Fibroblast of skin of left quadriceps (primary cell): ENCODE data around the gene RENBP.

Experiments used
- DNase-seq, 2 experiments: peaks; one replicate each; pipeline ENCODE4 v3.0.0-alpha.2; 2013; ENCODE audit warnings: low read depth in 2 of 2

Gene RENBP

DNA sequence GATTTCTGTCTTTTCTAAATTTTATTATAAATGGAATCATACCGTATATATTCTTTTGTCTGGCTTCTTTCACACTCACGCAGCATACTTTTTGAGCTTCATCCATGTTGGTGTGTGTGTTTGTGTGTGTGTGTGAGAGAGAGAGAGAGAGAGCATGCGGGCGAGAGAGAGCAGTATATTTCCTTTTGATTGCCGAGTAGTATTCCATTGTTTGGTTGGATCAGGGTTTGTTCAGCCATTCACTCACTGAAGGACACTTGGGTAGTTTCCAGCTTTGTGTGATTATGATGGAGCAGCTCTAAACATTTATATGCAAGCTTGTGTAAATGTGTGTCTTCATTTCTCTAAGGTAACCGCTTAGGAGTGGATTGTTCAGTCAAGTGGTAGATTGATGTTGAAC lies 55.3 kb downstream of the RENBP start:
- no peak for DNase-seq

- no peak for DNase-seq
Measured at GRCh38 chrX:153888344-153888743, 56.1 kb downstream of the RENBP start.

DNA sequence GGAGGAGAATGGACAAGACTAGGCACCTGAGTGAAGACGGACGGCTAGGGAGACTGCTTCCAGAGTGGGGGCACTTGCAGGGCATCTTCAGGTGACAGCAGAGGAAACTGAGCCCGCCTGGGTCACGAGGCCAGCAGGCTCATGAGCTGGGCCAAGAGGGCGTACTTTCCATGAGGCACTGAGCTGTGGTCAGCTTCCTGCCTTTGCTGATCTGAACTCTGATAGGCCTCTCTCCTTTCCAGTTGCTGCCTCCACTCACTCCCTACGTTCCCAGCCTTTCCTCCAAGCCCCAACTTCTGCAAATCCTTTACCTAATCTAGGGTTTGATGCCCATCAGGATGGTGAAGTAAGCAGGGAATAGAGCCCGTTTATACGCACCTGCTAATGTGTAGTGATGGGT lies 57.1 kb downstream of the RENBP start:
- DNase-seq, result no peak

DNA sequence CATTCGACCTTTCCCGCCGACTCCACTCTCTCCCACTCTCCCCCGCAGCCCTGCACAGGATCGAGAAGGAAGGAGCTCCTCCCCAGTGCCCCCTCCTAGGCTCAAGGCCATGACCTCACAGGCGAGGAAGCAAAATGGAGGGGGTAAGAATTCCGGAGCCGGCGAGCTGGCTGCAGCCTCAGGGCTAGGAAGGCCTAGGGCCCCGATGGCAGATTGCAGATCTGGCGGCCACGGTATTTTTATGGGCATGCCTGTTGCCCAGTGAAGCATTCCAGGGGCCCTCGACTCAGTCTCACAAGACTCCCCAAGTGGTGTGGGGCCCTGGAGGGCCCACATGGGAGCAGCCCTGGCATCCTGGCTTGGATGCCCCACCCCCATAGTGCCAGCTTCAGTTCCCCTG lies 57.5 kb downstream of the RENBP start:
- DNase-seq, result no peak

DNA sequence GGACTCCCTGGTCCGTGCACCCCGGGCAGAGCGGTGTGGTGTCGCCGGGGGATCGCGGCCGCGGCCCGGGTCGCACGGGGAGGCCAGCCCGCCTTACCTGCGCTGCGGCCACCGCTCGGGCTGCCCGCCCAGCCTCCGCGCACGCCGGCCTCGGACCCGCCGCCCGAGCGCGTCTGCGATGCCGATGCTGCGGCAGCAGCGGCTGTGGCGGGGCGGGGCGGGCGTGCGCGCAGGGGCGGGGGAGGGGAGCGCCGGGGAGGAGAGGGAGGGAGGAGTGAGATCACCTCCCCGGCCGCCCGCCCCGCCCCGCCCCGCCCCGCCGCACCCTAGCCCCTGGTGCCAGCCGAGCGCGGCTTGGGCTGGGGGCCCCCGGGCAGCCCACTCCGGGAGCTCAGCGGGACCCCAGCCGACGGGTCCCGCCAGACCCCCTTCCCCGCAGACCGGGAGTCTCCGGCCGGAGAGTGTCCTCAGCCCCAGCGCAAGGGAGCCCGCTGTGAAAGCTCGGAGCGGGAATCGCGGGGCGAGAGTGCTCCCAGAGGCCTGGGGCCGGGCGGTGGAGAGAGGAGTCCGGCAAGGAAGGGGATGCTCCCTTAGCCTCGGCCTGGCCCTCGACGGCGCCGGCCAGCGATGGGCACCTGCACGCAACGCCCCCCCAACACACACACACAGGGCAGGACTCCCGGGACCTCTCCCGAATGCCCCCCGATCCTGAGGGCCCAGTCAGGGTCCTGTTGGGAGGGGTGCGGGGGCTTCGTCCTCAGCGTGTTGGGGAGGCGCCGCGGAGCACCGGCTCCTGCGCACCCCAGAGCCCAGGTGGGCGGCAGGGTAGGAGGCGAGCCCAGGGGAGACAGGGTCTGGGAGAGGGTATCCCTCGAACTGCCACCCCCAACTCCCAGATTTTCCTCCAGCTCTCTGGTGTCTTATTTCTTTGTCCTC lies 58.2 kb downstream of the RENBP start, which contains the start of gene L1CAM:
TSS of gene L1CAM (minus strand) at position 206 of the 936 bp plus-strand sequence. CDS start 10,337 bp downstream, outside the sequence.
- DNase-seq, result no peak
